HG03060 (cell line): Measurements from ENCODE around the gene DDTL.
"Not testable (repeated sequence)": the region's sequence is repeated elsewhere in the genome, so short reads cannot be mapped to it uniquely, and the experiment has no call there.

ENCODE experiments used
- ATAC-seq: cut with Tn5 transposase; IDR thresholded peaks from one replicate; pipeline ENCODE4 v1.9.1; 2021; ENCODE audit warnings: low read depth, moderate number of reproducible peaks; ENCODE audit not compliant: unreplicated experiment

The DDTL gene

GRCh38 chr22:23966568-23966967 lies at the start of gene DDTL:
TSS of gene DDTL (plus strand) at chr22:23966888. CDS start at chr22:23966915, 27 bp downstream.
- ATAC-seq = peak; percentile 85

GRCh38 chr22:23920267-23920611 lies 46.4 kb upstream of the DDTL start:
- ATAC-seq = not testable (repeated sequence)

GRCh38 chr22:23921586-23922201 lies 45.0 kb upstream of the DDTL start:
- ATAC-seq = not testable (repeated sequence)

- ATAC-seq = no peak
Observed at GRCh38 chr22:23922921-23923320, 43.8 kb upstream of the DDTL start.

GRCh38 chr22:23925020-23925606 lies 41.6 kb upstream of the DDTL start:
- no peak for ATAC-seq

- ATAC-seq = no peak
Observed at GRCh38 chr22:23926561-23926960, 40.1 kb upstream of the DDTL start.

- ATAC-seq = no peak
Observed at GRCh38 chr22:23938328-23939016, 28.2 kb upstream of the DDTL start.

GRCh38 chr22:23939017-23939357 lies 27.7 kb upstream of the DDTL start:
- ATAC-seq = no peak

- not testable (repeated sequence) for ATAC-seq
Observed at GRCh38 chr22:23940166-23940565, 26.5 kb upstream of the DDTL start.

GRCh38 chr22:23947391-23947790 lies 19.3 kb upstream of the DDTL start:
- ATAC-seq = not testable (repeated sequence)

GRCh38 chr22:23949764-23950163 lies 16.9 kb upstream of the DDTL start:
- ATAC-seq = not testable (repeated sequence)

- ATAC-seq = not testable (repeated sequence)
Observed at GRCh38 chr22:23951383-23951782, 15.3 kb upstream of the DDTL start.

GRCh38 chr22:23952794-23953405 lies 13.8 kb upstream of the DDTL start:
- not testable (repeated sequence) for ATAC-seq

- not testable (repeated sequence) for ATAC-seq
Observed at GRCh38 chr22:23953485-23953884, 13.2 kb upstream of the DDTL start.

GRCh38 chr22:23954193-23954990 lies 12.3 kb upstream of the DDTL start:
- ATAC-seq = not testable (repeated sequence)

- ATAC-seq = not testable (repeated sequence)
Observed at GRCh38 chr22:23954991-23955305, 11.7 kb upstream of the DDTL start.

GRCh38 chr22:23955886-23956285 lies 10.8 kb upstream of the DDTL start:
- ATAC-seq = not testable (repeated sequence)

GRCh38 chr22:23956301-23956900 lies 10.3 kb upstream of the DDTL start:
- not testable (repeated sequence) for ATAC-seq

GRCh38 chr22:23961084-23961771 lies 5.5 kb upstream of the DDTL start, which contains the start of gene GSTT2B:
TSS of gene GSTT2B (minus strand) at chr22:23961195. CDS start at chr22:23961131, 64 bp downstream.
- not testable (repeated sequence) for ATAC-seq

- ATAC-seq = not testable (repeated sequence)
Observed at GRCh38 chr22:23966094-23966493, 594 bp upstream of the DDTL start.
